Upper lobe of left lung (tissue), 4 donors: ENCODE data around the gene ETS1.

Source experiments
- CTCF ChIP-seq, 6 experiments: fragments of 450-650 bp in 4 of 6; fragments of 200-600 bp in 2 of 6; sonication (generic) in 2 of 6; IDR thresholded peaks; one replicate each; pipeline ENCODE4 v1.5.1; 2016 to 2019; ENCODE audit warnings: antibody characterized with exemption in 6 of 6
- EP300 ChIP-seq, 4 donors: sonication (generic); formaldehyde crosslinking; IDR thresholded peaks; one replicate each; pipeline ENCODE4 v1.5.1; 2017; ENCODE audit warnings: antibody characterized with exemption in 4 of 4, control low read depth in 2 of 4
- POLR2A ChIP-seq, 4 donors: fragments of 450-650 bp; IDR thresholded peaks; one replicate each; pipeline ENCODE4 v1.5.1; 2016 to 2017; ENCODE audit warnings: antibody characterized with exemption in 4 of 4, mild to moderate bottlenecking in 2 of 4
- POLR2AphosphoS5 ChIP-seq, 2 donors: sonication (generic); formaldehyde crosslinking; IDR thresholded peaks; one replicate each; pipeline ENCODE4 v1.5.1; 2017; ENCODE audit warnings: antibody characterized with exemption in 2 of 2

- TF ChIP-seq POLR2A (IDR thresholded peaks at IDR 0.05): no peak
- TF ChIP-seq CTCF (IDR thresholded peaks at IDR 0.05): no peak
- TF ChIP-seq POLR2AphosphoS5 (IDR thresholded peaks at IDR 0.05): no peak
- TF ChIP-seq EP300 (IDR thresholded peaks at IDR 0.05): no peak
Observed at GRCh38 chr11:128492903-128493569, 94.3 kb downstream of the ETS1 start.
